Right lobe of liver (tissue), 4 donors: ENCODE data around the gene NEDD4L.

ENCODE experiments used
- POLR2A ChIP-seq: fragments of 450-650 bp; IDR thresholded peaks from one replicate; pipeline ENCODE4 v1.6.1; 2017; ENCODE audit warnings: antibody characterized with exemption, mild to moderate bottlenecking
- TF ChIP-seq, protein P1 (sequence below), 4 donors: fragments of 200-600 bp in 3 of 4; fragments of 450-650 bp in 1 of 4; IDR thresholded peaks; one replicate each; pipeline versions ENCODE4 v1.5.1 to v1.8.0; 2016 to 2022; ENCODE audit warnings: antibody characterized with exemption in 4 of 4, mild to moderate bottlenecking in 2 of 4
- donor health status: DM: no; HTN: no; CAD: no.
- donor health status: DM: no; HTN: no; CAD: no.
- donor health status: DM: no; HTN: yes; CAD: no.

- TF ChIP-seq, protein P1, sequence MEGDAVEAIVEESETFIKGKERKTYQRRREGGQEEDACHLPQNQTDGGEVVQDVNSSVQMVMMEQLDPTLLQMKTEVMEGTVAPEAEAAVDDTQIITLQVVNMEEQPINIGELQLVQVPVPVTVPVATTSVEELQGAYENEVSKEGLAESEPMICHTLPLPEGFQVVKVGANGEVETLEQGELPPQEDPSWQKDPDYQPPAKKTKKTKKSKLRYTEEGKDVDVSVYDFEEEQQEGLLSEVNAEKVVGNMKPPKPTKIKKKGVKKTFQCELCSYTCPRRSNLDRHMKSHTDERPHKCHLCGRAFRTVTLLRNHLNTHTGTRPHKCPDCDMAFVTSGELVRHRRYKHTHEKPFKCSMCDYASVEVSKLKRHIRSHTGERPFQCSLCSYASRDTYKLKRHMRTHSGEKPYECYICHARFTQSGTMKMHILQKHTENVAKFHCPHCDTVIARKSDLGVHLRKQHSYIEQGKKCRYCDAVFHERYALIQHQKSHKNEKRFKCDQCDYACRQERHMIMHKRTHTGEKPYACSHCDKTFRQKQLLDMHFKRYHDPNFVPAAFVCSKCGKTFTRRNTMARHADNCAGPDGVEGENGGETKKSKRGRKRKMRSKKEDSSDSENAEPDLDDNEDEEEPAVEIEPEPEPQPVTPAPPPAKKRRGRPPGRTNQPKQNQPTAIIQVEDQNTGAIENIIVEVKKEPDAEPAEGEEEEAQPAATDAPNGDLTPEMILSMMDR (IDR thresholded peaks at IDR 0.05): no peak
- TF ChIP-seq POLR2A: peak; percentile 42
Measured at GRCh38 chr18:58045242-58046092, 1.4 kb downstream of the NEDD4L start.
